Mesenchymal stem cell (in vitro differentiated cells and primary cell): ENCODE data around the gene OSMR.

Experiments
- DNase-seq: peaks from one replicate; pipeline ENCODE4 v3.0.0-alpha.2; 2013
- H2AFZ ChIP-seq: one replicate; pipeline ENCODE4 v1.6.1; 2013; ENCODE audit warnings: low read depth, mild to moderate bottlenecking, control low read depth, inconsistent platforms, low read length, moderate library complexity
- H2AK5ac ChIP-seq: 2 replicates; pipeline ENCODE4 v1.6.1; 2013; ENCODE audit warnings: low read length, moderate library complexity, mild to moderate bottlenecking, inconsistent platforms; ENCODE audit not compliant: severe bottlenecking
- H2BK120ac ChIP-seq: one replicate; pipeline ENCODE4 v1.6.1; 2013; ENCODE audit warnings: low read depth, mild to moderate bottlenecking, inconsistent platforms, low read length, moderate library complexity
- H2BK12ac ChIP-seq, 2 experiments: one replicate each; pipeline ENCODE4 v1.6.1; 2013; ENCODE audit warnings: inconsistent platforms in 2 of 2, low read length in 2 of 2, mild to moderate bottlenecking in 2 of 2, moderate library complexity in 2 of 2, control low read depth in 1 of 2
- H2BK15ac ChIP-seq: one replicate; pipeline ENCODE4 v1.6.1; 2013; ENCODE audit warnings: mild to moderate bottlenecking, low read depth, inconsistent platforms; ENCODE audit not compliant: poor library complexity, severe bottlenecking
- H2BK5ac ChIP-seq: 2 replicates; pipeline ENCODE4 v1.6.1; 2013; ENCODE audit warnings: low read depth, mild to moderate bottlenecking, low read length, control low read depth, inconsistent platforms; ENCODE audit not compliant: poor library complexity, severe bottlenecking
- H3K14ac ChIP-seq, 2 experiments: one replicate each; pipeline ENCODE4 v1.6.1; 2013; ENCODE audit warnings: inconsistent platforms in 2 of 2, low read length in 2 of 2, control low read depth in 1 of 2, mild to moderate bottlenecking in 1 of 2, moderate library complexity in 1 of 2
- H3K18ac ChIP-seq, 2 experiments: one replicate each; pipeline ENCODE4 v1.6.1; 2013; ENCODE audit warnings: inconsistent platforms in 2 of 2, low read length in 2 of 2, control low read depth in 1 of 2, low read depth in 1 of 2, mild to moderate bottlenecking in 1 of 2
- H3K23ac ChIP-seq, 2 experiments: one replicate each; pipeline ENCODE4 v1.6.1; 2013; ENCODE audit warnings: inconsistent platforms in 2 of 2, low read length in 2 of 2, mild to moderate bottlenecking in 2 of 2, moderate library complexity in 2 of 2, control low read depth in 1 of 2
- H3K27ac ChIP-seq: 2 replicates; pipeline ENCODE4 v1.5.1; 2013; ENCODE audit warnings: mild to moderate bottlenecking, moderate library complexity, low read length, control low read depth, inconsistent platforms; ENCODE audit not compliant: poor library complexity, severe bottlenecking
- H3K27me3 ChIP-seq, 2 experiments: 2 replicates each; pipeline versions ENCODE4 v1.6.1 to v1.7.0; 2013; ENCODE audit warnings: low read length in 2 of 2, mild to moderate bottlenecking in 2 of 2, moderate library complexity in 2 of 2, control low read depth in 1 of 2, inconsistent platforms in 1 of 2; ENCODE audit not compliant: control insufficient read depth in 1 of 2, insufficient read depth in 1 of 2
- H3K36me3 ChIP-seq, 2 experiments: 2 replicates each; pipeline versions ENCODE4 v1.6.1 to v1.7.0; 2013; ENCODE audit warnings: low read length in 2 of 2, control low read depth in 1 of 2, inconsistent platforms in 1 of 2, low read depth in 1 of 2, mild to moderate bottlenecking in 1 of 2; ENCODE audit not compliant: insufficient read depth in 2 of 2, control insufficient read depth in 1 of 2
- H3K4ac ChIP-seq, 2 experiments: one replicate each; pipeline ENCODE4 v1.6.1; 2013; ENCODE audit warnings: inconsistent platforms in 2 of 2, low read length in 2 of 2, mild to moderate bottlenecking in 2 of 2, moderate library complexity in 2 of 2, control low read depth in 1 of 2, low read depth in 1 of 2
- H3K4me1 ChIP-seq: 2 replicates; pipeline ENCODE4 v1.6.1; 2013; ENCODE audit warnings: low read depth, low read length, control low read depth; ENCODE audit not compliant: control insufficient read depth, insufficient read depth
- H3K4me2 ChIP-seq: 2 replicates; pipeline ENCODE4 v1.6.1; 2013; ENCODE audit warnings: low read length, mild to moderate bottlenecking, inconsistent platforms; ENCODE audit not compliant: poor library complexity, severe bottlenecking
- H3K4me3 ChIP-seq, 2 experiments: 2 replicates each; pipeline versions ENCODE4 v1.5.1 to v1.7.0; 2013; ENCODE audit warnings: low read length in 2 of 2, mild to moderate bottlenecking in 2 of 2, control low read depth in 1 of 2, low read depth in 1 of 2; ENCODE audit not compliant: insufficient read depth in 1 of 2
- H3K79me1 ChIP-seq: replicated peaks from 2 replicates; pipeline ENCODE4 v1.6.1; 2013; ENCODE audit warnings: mild to moderate bottlenecking, control low read depth, low read length, inconsistent platforms; ENCODE audit not compliant: poor library complexity, severe bottlenecking
- H3K9ac ChIP-seq: 2 replicates; pipeline ENCODE4 v1.7.0; 2013; ENCODE audit warnings: mild to moderate bottlenecking, low read length, moderate library complexity
- H3K9me3 ChIP-seq: 2 replicates; pipeline ENCODE4 v1.7.0; 2013; ENCODE audit warnings: mild to moderate bottlenecking, low read length; ENCODE audit not compliant: control insufficient read depth
- H4K8ac ChIP-seq: one replicate; pipeline ENCODE4 v1.6.1; 2013; ENCODE audit warnings: inconsistent platforms, mild to moderate bottlenecking, low read length, moderate library complexity
- H4K91ac ChIP-seq: one replicate; pipeline ENCODE4 v1.6.1; 2013; ENCODE audit warnings: mild to moderate bottlenecking, low read length, inconsistent platforms
- WGBS: methylation state at CpG from one replicate; pipeline ENCODE4 v1.1.7; 2013; ENCODE audit warnings: mixed read lengths; 5-methylcytosine and 5-hydroxymethylcytosine counted together

The OSMR gene

DNA sequence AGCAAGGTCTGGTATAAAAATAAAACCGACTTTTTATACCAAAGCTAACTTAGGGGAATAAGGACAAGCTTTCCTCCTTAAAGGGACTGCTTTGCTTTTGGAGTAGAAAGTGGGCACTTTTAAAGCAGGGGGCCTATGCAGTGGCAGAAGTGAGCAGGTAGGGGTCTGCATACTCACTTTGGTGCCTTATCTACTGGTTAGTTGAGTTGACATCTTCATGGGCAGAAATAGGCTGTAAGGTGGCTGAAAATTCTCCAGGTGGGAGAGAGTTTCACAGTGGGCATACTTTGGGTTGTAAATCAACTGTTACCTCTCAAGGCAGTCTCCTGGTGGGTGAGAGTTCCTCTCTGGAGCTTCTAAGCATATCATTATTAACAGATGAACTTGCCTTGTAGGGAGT lies 24.8 kb downstream of the OSMR start:
- no peak overlapping the region for H3K4ac ChIP-seq
- H3K4me1 ChIP-seq = peaks cover 4% of the 10 kb centered on the region
- no peaks in the 10 kb centered on the region for H3K27me3 ChIP-seq
- WGBS = 100% methylated on average over 1 of the region's 1 CpG
- no peak overlapping the region for H4K8ac ChIP-seq
- H4K91ac ChIP-seq = no peak overlapping the region
- no peak overlapping the region for H2AFZ ChIP-seq
- H2BK12ac ChIP-seq = no peak overlapping the region
- peaks cover 1 to 59% of the 10 kb centered on the region in 2 experiments for H3K36me3 ChIP-seq
- H3K18ac ChIP-seq = no peak overlapping the region
- no peak overlapping the region for H2BK5ac ChIP-seq
- H3K27ac ChIP-seq = no peak overlapping the region
- H2BK15ac ChIP-seq = no peak overlapping the region
- H3K4me3 ChIP-seq = no peak overlapping the region
- no peaks in the 10 kb centered on the region for H3K9me3 ChIP-seq
- no peak overlapping the region for H3K14ac ChIP-seq
- H3K23ac ChIP-seq = no peak overlapping the region
- no peak overlapping the region for H2AK5ac ChIP-seq
- peaks cover 36% of the 10 kb centered on the region for H3K79me1 ChIP-seq
- H3K4me2 ChIP-seq = no peak overlapping the region
- no peak for DNase-seq
- no peak overlapping the region for H2BK120ac ChIP-seq
- H3K9ac ChIP-seq = peak overlapping the region; percentile 82

DNA sequence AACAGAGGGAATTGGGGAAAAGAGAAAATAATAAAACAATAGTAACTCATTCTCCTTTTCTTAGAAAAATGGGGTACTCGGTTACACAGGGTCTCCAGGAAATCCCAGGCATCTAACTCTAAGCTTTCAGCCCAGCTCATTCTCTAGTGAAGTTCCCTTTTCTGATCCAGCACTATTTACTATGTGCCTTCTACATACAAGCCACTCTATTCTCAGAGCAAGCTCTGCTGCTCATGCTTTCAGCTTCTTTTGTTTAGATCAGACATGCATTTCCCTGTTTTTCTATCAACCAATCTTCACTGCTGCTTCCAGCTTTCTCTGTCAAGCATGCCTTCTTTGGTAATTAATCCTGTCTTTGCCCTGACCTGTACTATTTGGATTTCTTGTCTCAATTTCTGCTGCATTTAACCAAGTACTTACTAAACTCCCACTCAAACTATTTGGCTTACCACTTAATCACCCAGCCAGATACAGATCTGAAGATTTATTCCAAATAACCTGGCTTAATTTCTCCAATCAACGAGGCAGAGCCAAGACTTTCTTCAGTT lies 25.3 kb downstream of the OSMR start:
- no peak overlapping the region for H2AFZ ChIP-seq
- peak; percentile 52 for DNase-seq
- H3K23ac ChIP-seq = no peak overlapping the region
- H2BK15ac ChIP-seq = no peak overlapping the region
- H3K18ac ChIP-seq = peak overlapping the region in 1 of 2 experiments; percentile 48
- 78% methylated on average over 2 of the region's 2 CpGs for WGBS
- H2BK120ac ChIP-seq = no peak overlapping the region
- H3K27ac ChIP-seq = peak overlapping the region; percentile 46
- no peak overlapping the region for H2BK5ac ChIP-seq
- no peak overlapping the region for H3K4ac ChIP-seq
- no peaks in the 10 kb centered on the region for H3K27me3 ChIP-seq
- H3K36me3 ChIP-seq = peaks cover 0 to 63% of the 10 kb centered on the region in 2 experiments
- H3K79me1 ChIP-seq = peaks cover 31% of the 10 kb centered on the region
- no peak overlapping the region for H3K14ac ChIP-seq
- H2BK12ac ChIP-seq = no peak overlapping the region
- H4K91ac ChIP-seq = no peak overlapping the region
- no peak overlapping the region for H3K4me3 ChIP-seq
- H2AK5ac ChIP-seq = no peak overlapping the region
- no peak overlapping the region for H3K4me2 ChIP-seq
- peak overlapping the region; percentile 82 for H3K9ac ChIP-seq
- no peak overlapping the region for H4K8ac ChIP-seq
- peaks cover 4% of the 10 kb centered on the region for H3K4me1 ChIP-seq
- H3K9me3 ChIP-seq = no peaks in the 10 kb centered on the region

DNA sequence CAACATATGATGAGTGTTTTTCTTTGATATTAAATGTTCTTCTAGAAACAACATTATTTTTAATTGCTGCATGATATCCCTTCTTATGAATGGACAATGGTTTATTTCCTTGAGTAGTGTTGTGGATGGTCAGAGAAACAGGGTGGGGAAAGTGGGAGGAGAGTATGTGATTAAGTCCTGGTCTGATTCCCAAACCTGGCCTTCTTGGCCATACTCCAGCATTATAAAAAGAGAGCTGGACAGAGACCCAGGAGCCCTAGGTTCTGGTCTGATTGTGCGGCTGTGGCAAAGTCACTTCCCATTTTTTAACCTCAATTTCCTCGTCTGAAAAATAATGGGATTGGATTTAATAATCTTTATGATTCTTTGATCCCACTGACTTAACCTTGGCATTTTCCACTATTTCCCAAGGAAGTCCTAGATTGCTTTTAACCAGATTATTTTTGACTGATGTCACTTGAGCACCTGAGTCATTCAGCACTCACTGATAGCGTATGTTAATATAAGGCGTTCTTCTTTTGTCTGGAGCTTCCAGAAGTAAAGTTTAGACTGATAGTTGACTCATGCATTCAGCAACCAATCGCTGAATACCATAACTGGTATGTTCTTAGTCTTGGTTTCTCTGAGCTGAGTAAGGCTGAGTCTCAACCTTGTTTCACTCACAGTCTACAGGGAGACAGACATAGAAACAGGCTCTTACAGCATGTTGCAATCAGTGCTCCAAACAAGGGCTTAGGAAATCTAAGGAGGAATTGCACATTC lies 26.2 kb downstream of the OSMR start:
- no peak overlapping the region for H4K91ac ChIP-seq
- no peak overlapping the region for H3K4ac ChIP-seq
- peak; percentile 99 for DNase-seq
- 0% methylated on average over 3 of the region's 5 CpGs for WGBS
- H2AK5ac ChIP-seq = no peak overlapping the region
- H2BK15ac ChIP-seq = no peak overlapping the region
- no peaks in the 10 kb centered on the region for H3K4me1 ChIP-seq
- peaks cover 23% of the 10 kb centered on the region for H3K79me1 ChIP-seq
- H2BK120ac ChIP-seq = no peak overlapping the region
- peak overlapping the region in 1 of 2 experiments; percentile 34 for H2BK12ac ChIP-seq
- H3K27ac ChIP-seq = peak overlapping the region; percentile 65
- H3K9ac ChIP-seq = peak overlapping the region; percentile 82
- H3K9me3 ChIP-seq = no peaks in the 10 kb centered on the region
- no peak overlapping the region for H4K8ac ChIP-seq
- H3K18ac ChIP-seq = no peak overlapping the region
- no peak overlapping the region for H2BK5ac ChIP-seq
- H2AFZ ChIP-seq = no peak overlapping the region
- H3K4me3 ChIP-seq = no peak overlapping the region
- H3K27me3 ChIP-seq = no peaks in the 10 kb centered on the region
- H3K4me2 ChIP-seq = no peak overlapping the region
- no peak overlapping the region for H3K14ac ChIP-seq
- peaks cover 0 to 71% of the 10 kb centered on the region in 2 experiments for H3K36me3 ChIP-seq
- H3K23ac ChIP-seq = no peak overlapping the region

DNA sequence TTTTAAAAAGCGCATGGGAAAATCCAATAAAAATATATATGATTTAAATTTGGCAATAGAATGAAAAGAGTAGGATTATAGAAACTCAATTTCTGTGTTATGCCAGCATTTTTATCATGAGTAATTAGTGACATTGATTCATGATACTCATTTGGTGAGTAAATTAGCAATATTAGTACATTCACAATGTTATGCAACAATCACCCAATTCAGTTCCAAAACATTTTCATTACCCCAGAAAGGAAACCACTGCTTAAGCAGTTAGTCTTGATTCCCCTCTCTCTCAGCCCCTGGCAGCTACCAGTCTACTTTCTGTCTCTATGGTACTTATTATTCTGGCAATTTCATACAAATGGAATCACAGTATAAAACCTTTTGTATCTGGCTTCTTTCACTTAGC lies 27.0 kb downstream of the OSMR start:
- Histone ChIP-seq H3K9me3 (no peaks in the 10 kb centered on the region), H3K23ac (no peak overlapping the region), H3K4me2 (no peak overlapping the region), H3K36me3 (peaks cover under 1 to 80% of the 10 kb centered on the region in 2 experiments), H4K8ac (no peak overlapping the region), H3K27me3 (no peaks in the 10 kb centered on the region), H2AK5ac (no peak overlapping the region), H2AFZ (no peak overlapping the region), H3K79me1 (peaks cover 24% of the 10 kb centered on the region), H2BK15ac (no peak overlapping the region), H2BK12ac (no peak overlapping the region), H3K4me3 (peak overlapping the region in 1 of 2 experiments; percentile 3), H3K9ac (peak overlapping the region; percentile 73), H2BK5ac (no peak overlapping the region), H2BK120ac (no peak overlapping the region), H3K4me1 (no peaks in the 10 kb centered on the region), H4K91ac (no peak overlapping the region), H3K14ac (no peak overlapping the region), H3K27ac (peak overlapping the region; percentile 34), H3K4ac (no peak overlapping the region), H3K18ac (no peak overlapping the region)
- no CpG with 5 or more reads among the region's 1 CpG for WGBS
- DNase-seq = no peak
